ENCODE results near the gene DNAAF5.
A peak's percentile ranks its signal among the peaks of the same experiment; 100 is the strongest.

DNAAF5 gene

DNA sequence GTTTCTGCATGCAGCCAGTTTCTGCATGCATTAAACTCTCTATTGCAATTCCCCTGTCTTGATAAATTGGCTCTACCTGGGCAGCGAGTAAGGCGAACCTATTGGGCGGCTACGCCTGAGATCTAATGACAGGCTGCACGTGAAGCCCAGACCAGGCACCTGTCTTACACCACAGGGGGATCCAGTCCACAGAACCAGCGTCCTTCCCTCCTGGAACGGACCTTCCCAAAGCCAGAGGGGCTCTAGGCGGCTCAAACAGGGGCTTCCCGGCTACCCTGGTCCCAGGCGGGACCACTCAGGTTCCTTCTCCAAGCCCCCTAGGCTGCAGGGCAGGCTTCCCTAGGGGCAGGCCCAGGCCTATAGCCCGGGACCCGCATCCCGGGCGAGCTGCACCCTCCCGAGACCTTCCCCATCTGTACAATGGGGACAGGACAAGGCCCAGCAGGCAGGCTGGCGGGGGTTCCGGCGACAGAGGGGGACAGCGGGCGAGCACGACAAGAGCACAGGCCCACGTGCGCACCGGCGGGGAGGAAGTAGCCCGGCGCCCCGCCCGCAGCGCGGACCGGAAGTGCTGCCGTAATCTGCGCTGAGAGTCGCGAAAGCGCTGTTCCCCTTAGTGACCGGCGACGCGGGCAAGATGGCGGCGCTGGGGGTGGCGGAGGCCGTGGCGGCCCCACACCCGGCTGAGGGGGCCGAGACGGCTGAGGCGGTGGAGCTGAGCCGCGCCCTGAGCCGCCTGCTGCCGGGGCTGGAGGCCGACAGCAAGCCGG lies at the start of gene DNAAF5:
Gene DNAAF5 (plus strand): TSS at position 616 of the 770 bp plus-strand sequence. CDS start 22 bp downstream, at position 638.
- peak; percentile 9 for DNase-seq

DNA sequence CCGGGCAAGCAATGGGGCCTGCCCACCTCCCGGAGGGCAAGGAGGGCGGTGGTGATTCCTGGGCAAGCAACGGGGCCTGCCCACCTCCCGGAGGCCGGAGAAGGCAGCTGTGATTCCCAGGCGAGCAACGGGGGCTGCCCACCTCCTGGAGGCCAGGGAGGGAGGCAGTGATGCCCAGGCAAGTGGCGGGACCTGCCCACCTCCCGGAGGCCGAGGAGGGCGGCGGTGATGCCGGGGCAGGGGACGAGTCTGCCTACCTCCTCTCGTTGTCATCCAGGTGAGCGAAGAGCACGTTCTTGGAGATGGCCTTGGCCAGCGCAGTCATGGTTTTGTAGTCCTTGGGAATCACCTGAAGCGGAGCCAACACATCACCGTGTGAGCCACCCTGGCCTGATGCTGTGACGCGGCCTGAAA lies 49.5 kb upstream of the DNAAF5 start:
- DNase-seq: no peak

DNA sequence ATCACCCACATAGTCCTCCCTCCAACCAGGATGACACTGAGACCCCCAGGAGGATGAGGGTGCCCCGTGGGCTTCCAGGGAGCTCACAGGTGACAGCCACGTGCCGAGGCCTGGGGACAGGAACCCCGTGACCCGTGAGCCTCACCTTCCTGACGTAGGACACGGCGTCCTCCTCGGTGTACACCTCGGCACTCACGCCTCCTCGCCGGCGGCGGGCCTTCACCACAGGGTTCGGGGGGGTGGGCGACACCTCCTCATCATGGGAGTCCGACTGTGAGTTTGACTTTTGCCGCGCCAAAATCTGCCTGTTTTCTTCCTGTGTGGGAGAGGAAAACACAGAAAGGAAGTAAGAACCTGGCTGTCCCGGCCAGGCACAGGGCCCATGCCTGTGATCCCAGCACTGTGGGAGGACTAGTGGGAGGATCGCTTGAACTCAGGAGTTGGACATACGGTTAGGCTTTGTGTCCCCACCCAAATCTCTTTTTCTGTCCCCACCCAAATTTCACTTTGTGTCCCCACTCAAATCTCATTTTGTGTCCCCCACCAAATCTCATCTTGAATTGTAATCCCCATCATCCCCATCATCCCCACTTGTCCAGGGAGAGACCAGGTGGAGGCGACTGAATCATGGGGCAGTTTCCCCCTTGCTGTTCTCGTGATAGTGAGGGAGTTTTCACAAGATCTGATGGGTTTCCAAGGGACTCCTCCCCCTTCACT lies 45.9 kb upstream of the DNAAF5 start:
- no peak for DNase-seq

DNA sequence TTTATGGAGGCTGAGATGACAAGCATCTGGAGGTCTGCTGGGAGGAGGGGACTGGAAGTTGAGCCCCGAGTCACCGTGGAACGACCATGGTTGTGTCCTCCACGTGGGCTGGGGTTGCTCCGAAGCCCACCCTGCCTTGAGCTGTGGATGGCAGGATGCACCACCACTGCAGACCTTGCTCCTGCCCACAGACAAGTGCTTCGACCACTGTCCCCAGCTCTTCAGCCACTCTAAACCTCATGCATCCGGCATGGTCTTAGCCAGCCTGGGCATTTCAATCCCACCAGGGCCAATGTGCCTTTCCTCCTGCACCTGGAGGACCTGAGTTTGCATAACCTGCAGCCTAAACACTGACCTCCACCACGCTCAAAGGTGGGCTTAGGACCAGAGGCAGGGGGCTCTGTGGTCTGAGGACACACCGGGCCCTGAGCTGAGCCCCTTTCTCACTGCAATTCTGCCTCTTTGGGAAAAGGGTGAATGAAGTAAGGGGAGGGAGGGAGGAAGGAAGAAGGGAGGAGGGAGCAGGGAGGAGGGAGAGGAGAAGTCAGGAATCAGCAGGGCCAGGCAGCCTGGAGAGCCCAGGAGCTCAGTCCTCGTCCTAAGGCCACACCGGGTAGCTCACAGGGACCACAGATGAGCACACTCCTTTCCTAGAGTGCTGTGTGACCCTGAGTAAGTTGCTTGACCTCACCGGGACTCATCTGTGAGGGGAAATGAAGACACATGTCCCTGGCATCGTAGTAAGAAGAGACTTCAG lies 44.8 kb upstream of the DNAAF5 start:
- DNase-seq: no peak

DNA sequence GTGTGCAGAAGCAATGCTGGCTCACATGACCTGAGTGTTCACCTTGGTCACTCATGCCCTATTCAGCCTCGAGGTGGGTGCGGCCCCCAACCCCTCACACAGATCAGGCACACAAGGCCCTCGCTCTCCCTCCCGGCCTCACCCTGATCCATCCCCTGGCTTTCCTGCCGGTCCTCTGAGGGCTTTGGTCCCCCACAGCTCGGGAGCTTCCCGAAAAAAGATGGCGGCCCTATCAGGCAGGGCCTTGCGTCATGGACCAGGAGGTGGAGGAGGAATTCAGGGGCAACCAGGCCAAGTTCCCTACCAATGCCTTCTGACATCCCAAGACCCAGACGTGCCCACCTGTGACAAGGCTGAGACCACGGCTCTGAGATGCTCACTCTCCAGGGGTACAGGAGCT lies 43.7 kb upstream of the DNAAF5 start:
- DNase-seq: no peak

DNA sequence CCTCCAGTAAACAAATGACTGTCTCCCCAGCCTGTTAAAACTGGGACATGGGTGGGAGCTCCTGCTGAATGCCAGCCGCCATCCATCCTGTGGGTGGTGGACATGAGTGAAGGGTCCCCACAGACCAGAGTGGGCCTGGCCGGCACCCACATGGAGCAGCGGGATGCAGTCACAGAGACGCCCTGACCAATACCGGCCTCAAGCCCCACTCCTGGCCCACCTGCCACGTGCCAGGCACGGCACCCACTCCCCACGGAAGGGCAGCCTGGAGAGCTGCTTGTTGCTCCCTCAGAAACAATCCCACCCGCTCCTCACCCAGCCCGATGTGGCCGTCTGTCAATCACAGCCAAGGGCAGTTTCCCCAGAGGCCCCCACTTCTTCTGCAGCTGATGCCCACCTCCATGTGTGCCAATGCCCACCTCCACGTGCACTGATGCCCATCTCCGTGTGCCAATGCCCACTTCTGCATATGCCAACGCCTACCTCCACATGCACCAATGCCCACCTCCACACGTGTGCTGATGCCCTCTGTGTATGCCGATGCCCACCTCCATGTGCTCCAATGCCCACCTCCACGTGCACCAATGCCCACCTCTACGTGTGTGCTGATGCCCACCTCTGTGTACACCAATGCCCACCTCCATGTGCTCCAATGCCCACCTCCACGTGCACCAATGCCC lies 42.8 kb upstream of the DNAAF5 start:
- no peak for DNase-seq

DNA sequence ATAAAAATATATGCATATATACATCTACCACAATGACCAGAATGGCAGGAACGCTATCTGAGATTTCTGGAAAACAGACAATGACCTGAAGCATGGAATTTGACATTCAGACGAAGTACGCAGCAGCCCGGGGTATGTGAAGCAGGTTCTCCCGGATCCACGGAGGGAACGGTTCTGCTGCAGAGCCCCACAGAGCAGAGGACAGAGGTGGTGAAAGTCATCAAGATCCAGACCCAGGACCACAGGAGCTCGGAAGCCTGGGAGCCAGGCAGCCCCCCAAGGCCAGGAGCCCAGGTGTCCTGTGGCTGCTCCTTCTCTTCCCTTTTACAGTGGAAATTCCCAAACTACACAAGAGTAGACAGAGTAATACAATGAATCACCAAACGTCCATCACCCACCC lies 42.1 kb upstream of the DNAAF5 start:
- no peak for DNase-seq

DNA sequence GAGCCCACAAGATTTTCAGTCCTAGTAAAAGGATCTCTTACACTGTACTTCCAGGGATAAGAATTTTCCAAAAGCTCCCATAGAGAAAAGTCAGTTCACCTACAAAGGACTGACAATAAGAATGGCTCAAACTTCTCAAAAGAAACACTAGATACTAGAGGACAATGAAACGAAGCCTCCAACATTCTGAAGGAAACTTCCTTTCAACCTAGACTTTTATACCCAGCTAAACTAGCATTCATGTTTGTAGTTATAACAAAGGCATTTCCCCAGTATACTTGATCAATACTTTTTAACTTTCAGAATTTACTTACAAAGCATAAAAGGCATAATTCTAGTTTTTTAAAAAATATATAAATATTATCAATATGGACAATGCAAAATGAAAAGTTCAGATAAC lies 41.0 kb upstream of the DNAAF5 start:
- no peak for DNase-seq

DNA sequence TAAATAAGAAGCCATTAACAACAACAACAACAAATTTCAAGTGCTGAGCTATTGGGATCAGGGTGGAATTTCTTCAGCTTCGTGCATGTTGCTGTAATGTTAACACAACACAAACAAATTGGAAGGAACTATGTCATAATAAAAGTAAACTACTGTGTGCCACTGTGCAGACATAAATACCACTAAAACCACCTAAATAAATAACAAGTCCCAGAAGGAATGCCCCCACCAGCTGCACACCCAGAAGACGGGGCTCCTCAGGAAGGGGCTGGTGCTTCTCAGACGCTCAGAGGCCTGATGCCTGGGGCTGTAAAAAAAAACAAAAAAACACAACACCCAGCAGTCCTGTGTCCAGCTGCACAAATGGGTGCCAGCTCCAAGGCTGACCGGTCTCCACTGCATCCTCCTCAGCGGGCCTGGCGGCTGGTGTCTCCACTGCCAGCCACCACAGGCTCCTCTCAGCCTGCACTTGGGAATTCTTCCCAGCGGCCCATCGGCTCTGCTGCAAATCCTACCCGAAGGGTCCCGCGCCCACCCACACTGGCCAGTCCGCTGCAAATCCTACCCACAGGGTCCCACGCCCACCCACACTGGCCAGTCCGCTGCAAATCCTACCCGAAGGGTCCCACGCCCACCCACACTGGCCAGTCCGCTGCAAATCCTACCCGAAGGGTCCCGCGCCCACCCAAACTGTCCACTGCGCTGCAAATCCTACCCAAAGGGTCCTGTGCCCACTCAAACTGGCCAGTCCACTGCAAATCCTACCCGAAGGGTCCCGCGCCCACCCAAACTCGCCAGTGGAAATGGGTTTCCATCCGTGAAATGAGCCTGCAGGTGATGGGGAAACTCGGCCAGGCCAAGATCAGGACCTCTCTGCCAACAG lies 35.8 kb upstream of the DNAAF5 start:
- DNase-seq: no peak

DNA sequence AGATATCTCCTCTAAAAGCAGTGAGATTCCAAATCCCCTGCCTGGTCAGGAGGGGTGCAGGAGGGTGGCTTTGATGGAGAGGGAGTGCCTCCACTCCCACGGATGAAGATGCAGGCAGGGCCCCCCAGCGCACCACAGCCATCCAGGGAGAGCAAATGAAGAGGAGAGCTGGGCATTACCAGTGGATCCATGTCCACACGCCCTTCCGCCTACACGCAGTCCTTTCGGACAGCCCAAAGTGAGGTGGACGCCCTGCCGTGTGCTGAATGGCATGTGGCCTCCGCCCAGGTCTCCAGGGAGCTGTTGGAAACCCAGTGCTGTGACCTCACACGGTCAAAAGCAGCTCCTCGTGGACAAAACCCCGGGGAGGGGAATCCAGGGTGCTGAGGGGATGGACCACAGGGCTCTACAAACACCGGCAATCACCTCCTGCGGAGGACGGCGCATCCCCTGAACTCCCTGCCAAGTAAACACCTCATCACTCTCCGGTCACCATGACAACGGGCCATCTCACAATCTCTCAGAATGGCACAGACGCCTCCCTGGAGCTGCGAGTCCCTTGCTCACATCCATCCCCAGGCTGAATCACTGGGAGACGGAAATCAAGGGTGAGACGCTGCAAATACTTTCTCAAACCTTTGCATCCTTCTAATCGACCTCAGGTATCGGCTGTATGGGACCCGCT lies 35.0 kb upstream of the DNAAF5 start:
- DNase-seq: no peak

DNA sequence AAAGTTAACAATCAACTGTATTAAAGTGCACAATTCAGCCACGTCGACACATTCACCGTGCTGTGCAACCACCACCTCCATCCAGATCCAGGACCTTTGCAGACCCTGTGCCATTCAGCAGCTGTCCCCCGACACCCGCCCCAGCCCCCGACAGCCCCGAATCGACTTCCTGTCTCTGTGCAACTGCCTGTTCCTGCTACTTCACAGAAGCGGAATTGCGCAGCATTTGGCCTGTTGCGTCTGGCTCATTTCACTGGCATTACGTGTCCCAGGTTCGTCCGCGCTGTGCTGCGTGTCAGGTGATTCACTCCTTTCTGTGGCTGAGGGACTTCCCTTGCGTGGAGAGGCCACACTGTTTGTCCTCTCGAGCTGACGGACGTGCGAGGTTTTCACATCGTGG lies 33.2 kb upstream of the DNAAF5 start:
- DNase-seq: no peak

DNA sequence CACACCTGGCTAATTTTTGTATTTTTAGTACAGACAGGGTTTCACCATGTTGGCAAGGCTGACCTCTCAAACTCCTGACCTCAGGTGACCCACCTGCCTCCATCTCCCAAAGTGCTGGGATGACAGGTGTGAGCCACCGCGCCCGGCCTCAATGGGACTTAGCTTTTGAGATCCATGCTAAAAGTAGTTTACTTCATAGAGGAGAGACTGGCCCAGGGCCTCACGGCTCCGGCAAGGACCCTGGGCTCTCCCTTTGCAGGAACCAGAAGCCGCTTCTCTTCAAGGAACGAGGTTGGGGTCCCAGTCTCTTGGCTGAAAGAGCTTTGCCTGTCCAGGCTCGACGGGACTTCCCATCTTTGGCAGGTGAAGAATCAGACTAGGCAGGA lies 30.1 kb upstream of the DNAAF5 start:
- DNase-seq: no peak

DNA sequence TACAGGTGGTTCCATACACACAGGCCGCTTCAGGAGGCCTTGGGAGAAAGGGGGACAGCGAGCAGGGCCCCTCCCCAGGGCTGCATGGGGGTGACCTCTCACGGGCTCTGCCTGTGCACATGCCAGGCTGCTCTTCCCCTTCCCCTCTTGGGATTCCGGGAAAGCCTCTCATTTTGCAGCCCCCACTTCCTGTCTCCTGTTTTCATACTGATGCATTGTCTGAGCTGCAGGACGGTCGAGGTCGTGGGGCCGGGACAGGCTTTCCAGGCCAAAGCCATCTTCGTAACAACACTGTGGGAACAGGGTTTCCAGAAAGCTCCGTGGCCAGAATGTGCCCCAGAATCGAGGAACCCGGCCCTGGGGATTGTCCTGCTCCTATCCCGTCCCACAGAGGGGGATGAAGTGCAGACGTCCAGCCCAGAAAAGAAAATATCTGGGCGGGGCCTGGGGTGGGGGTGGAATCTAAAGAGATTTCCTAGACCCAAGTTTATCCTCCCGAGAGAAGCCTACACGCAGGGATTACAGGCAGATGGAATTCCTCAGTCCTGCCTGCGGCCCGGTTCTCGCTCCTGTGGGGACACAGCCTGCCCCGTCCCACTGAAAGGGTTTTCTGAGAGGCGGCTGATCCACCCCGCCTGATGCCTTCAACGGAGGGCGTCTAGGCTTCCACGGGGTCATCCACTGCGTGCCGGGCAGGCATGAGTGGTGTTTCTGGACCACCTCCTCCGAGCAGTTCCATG lies 29.5 kb upstream of the DNAAF5 start:
- no peak for DNase-seq

DNA sequence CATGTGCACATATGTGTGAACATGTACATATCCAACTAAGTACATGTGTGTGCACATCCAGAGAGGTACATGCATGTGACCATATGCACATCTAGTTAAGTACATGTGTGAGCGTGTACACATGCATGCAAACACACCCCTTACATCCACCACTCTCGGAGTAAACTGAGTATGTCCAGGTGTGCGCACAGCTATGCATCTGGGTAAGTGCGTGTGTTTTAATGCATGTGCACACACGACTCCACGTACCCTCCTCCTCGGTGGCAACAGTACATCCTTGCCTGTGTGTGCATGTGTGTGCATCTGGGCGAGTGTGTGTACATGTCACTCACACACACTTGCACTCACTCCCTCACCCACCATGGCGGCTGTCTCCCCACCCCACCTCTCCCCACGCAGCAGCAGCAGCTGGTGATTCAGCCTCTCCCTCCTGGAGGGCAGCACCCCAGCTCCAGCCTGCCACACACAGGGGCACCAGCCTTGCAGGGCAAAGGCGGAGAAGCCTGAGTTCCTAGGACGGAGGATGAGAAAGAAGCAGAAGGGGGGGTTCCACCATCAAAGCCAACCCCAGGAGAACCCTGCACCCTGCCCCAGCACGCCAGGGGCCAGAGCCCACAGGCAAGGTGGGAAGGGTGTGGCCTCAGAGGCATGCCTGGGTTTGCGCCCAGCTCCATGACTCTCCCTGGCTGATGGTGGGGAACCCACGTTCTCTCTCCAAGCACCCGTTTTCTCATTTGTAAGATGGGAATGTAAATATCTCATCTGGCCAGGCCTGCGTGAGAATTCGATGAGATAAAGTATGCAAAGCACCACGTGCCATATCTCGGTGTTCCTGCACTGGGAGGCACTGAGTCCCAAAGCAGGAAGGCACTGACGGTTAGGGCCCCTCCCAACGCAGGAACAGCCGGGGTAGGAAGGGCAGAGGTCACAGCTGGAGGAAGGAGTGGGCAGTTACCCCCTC lies 27.7 kb upstream of the DNAAF5 start:
- no peak for DNase-seq

DNA sequence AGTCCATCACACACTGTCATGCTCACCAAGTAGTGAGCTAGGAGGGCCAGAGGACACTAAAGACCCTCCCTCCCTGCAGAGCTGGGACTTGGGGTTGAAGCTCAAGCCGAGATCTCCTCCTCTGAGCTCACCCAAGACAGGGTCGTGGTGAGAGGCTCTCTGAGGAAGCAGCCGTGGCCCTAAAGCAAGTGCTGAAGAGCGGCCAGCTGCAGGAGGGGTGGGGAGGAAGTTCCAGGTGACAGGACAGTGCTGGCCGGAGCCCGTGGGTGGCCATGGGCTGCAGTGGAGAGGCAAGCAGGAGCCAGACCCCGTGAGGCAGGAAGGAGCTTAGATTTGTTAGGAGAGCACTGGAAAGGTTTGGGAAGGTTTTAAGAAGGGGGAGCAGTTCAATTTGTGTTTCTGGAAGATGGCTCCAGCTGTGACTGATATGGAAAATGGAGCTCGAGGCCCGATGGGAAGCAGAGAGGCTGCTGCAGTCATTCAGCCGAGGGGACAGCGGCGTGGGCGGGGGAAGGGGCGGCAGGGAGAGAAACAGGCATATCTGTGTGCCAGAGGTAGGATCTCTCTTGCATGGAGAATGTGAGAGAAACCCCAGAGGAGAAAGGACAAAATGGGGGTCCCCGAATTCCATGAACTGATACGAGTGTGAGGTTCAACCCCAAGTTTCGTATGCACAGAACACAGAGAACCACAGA lies 26.9 kb upstream of the DNAAF5 start:
- no peak for DNase-seq

DNA sequence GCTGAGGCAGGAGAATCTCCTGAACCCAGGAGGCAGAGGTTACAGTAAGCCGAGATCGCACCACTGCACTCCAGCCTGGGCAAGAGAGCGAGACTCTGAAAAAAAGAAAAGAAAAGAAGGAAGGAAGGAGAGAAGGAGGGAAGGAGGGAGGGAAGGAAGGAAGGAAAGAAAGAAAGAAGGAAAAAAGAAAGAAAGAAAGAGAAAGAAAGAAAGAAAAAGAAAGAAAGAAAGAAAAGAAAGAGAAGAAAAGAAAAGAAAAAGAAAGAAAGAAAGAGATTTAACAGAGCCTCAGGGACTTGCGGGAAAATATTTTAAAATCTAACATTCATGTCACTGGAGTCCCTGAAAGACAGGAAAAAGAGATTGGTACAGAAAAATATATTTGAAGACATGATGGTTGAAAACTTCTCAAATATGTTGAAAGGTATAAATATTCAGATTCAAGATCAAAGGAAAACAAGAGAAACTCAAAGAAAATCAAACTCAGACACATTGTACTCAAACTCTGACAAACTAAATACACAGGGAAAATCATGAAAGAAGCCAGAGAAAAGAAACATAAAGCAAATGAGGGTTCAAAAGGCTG lies 25.3 kb upstream of the DNAAF5 start:
- DNase-seq: no peak

DNA sequence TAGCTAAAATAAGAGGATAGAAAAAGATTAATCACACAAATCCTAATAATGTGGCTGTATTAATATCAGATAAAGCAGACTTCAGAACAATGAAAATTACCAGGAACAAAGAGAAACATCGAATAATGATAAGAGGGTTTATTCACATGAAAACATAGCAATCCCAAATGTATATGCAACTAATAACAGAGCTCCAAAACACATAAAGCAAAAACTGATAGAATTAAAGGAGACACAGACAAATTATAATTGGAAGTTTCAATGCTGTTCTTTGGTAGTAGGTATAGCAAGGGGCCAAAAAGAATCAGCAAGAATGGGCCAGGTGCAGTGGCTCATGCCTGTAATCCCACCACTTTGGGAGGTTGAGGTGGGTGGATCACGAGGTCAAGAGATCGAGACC lies 23.4 kb upstream of the DNAAF5 start:
- no peak for DNase-seq

DNA sequence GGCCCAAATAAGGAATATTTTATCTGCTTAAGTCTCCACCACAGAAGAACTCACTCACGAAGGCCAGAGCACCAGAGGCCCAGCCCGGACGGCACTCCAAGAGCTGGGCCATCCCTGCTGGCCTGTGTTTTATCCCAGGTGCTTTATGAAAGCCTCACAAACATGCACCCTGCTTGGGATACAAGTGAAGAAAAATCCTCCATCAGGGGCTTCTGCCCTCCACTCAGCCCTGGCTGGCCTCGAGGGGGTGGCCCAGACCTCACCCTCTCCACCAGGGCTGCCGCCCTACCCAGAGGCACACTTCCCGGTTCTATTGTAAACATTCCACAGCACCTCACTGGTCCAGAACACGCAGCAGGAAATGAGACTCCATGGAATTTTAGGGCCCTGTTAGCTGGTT lies 19.8 kb upstream of the DNAAF5 start:
- DNase-seq: no peak
